Measurements from ENCODE around the gene PES1. TPM values are rescaled to one million over a fixed set of nuclear protein-coding genes. Genes with fewer than 3 reads are reported as not detected.
"Not testable (repeated sequence)": the region's sequence is repeated elsewhere in the genome, so short reads cannot be mapped to it uniquely, and the experiment has no call there.

Gene PES1
- polyA plus RNA-seq, 1 donor: 58.6 TPM

- Histone ChIP-seq H3K36me3 (ENCODE audit: control insufficient read depth, insufficient read depth, low read length) (no peaks in the 10 kb centered on the region), H3K4me1 (ENCODE audit: control insufficient read depth, insufficient read depth, low read length) (peaks cover 44% of the 10 kb centered on the region), H3K27me3 (ENCODE audit: control insufficient read depth, insufficient read depth, low read length) (no peaks in the 10 kb centered on the region), H3K27ac (ENCODE audit: low read length) (no peak overlapping the region), H3K4me3 (ENCODE audit: low read length) (no peak overlapping the region), H3K9me3 (ENCODE audit: control insufficient read depth, low read depth, low read length) (no peaks in the 10 kb centered on the region)
- DNase-seq: no peak
- WGBS (ENCODE audit: insufficient coverage, low lambda C conversion rate): no CpG with 5 or more reads among the region's 10 CpGs
Observed at GRCh38 chr22:30568137-30568805, 23.4 kb downstream of the PES1 start.

- no CpG with 5 or more reads among the region's 6 CpGs for WGBS (ENCODE audit: insufficient coverage, low lambda C conversion rate)
- not testable (repeated sequence) for H3K9me3 ChIP-seq (ENCODE audit: control insufficient read depth, low read depth, low read length); H3K27me3 ChIP-seq (ENCODE audit: control insufficient read depth, insufficient read depth, low read length); H3K4me3 ChIP-seq (ENCODE audit: low read length); H3K36me3 ChIP-seq (ENCODE audit: control insufficient read depth, insufficient read depth, low read length); H3K27ac ChIP-seq (ENCODE audit: low read length); DNase-seq
- peaks cover 35% of the 10 kb centered on the region for H3K4me1 ChIP-seq (ENCODE audit: control insufficient read depth, insufficient read depth, low read length)
Observed at GRCh38 chr22:30567277-30567676, 24.4 kb downstream of the PES1 start.

GRCh38 chr22:30566125-30566524 is 25.6 kb downstream of the PES1 start:
- Histone ChIP-seq H3K9me3 (ENCODE audit: control insufficient read depth, low read depth, low read length) (no peaks in the 10 kb centered on the region), H3K4me3 (ENCODE audit: low read length) (no peak overlapping the region), H3K4me1 (ENCODE audit: control insufficient read depth, insufficient read depth, low read length) (peaks cover 34% of the 10 kb centered on the region), H3K27me3 (ENCODE audit: control insufficient read depth, insufficient read depth, low read length) (no peaks in the 10 kb centered on the region), H3K27ac (ENCODE audit: low read length) (peak overlapping the region; percentile 80), H3K36me3 (ENCODE audit: control insufficient read depth, insufficient read depth, low read length) (no peaks in the 10 kb centered on the region)
- no CpG with 5 or more reads among the region's 7 CpGs for WGBS (ENCODE audit: insufficient coverage, low lambda C conversion rate)
- DNase-seq: peak; percentile 92 to 96

- Histone ChIP-seq H3K27ac (ENCODE audit: low read length) (peak overlapping the region; percentile 80), H3K9me3 (ENCODE audit: control insufficient read depth, low read depth, low read length) (no peaks in the 10 kb centered on the region), H3K4me3 (ENCODE audit: low read length) (no peak overlapping the region), H3K4me1 (ENCODE audit: control insufficient read depth, insufficient read depth, low read length) (peaks cover 37% of the 10 kb centered on the region), H3K27me3 (ENCODE audit: control insufficient read depth, insufficient read depth, low read length) (no peaks in the 10 kb centered on the region), H3K36me3 (ENCODE audit: control insufficient read depth, insufficient read depth, low read length) (no peaks in the 10 kb centered on the region)
- WGBS (ENCODE audit: insufficient coverage, low lambda C conversion rate): no CpG with 5 or more reads among the region's 4 CpGs
- DNase-seq: no peak
Observed at GRCh38 chr22:30565341-30565740, 26.4 kb downstream of the PES1 start.

- H3K36me3 ChIP-seq (ENCODE audit: control insufficient read depth, insufficient read depth, low read length): no peaks in the 10 kb centered on the region
Observed at GRCh38 chr22:30564761-30565119, 27.0 kb downstream of the PES1 start.

GRCh38 chr22:30564045-30564760 is 27.5 kb downstream of the PES1 start:
- H3K27ac ChIP-seq (ENCODE audit: low read length): no peak overlapping the region
- H3K9me3 ChIP-seq (ENCODE audit: control insufficient read depth, low read depth, low read length): no peaks in the 10 kb centered on the region
- H3K36me3 ChIP-seq (ENCODE audit: control insufficient read depth, insufficient read depth, low read length): no peaks in the 10 kb centered on the region
- DNase-seq: no peak
- no peak overlapping the region for H3K4me3 ChIP-seq (ENCODE audit: low read length)
- no CpG with 5 or more reads among the region's 8 CpGs for WGBS (ENCODE audit: insufficient coverage, low lambda C conversion rate)
- H3K27me3 ChIP-seq (ENCODE audit: control insufficient read depth, insufficient read depth, low read length): no peaks in the 10 kb centered on the region
- peaks cover 49% of the 10 kb centered on the region for H3K4me1 ChIP-seq (ENCODE audit: control insufficient read depth, insufficient read depth, low read length)

More at GRCh38 chr22:30564761-30565119, 27.0 kb downstream of the PES1 start:
- Histone ChIP-seq H3K4me1 (ENCODE audit: control insufficient read depth, insufficient read depth, low read length) (peaks cover 43% of the 10 kb centered on the region), H3K27ac (ENCODE audit: low read length) (no peak overlapping the region), H3K27me3 (ENCODE audit: control insufficient read depth, insufficient read depth, low read length) (no peaks in the 10 kb centered on the region), H3K4me3 (ENCODE audit: low read length) (no peak overlapping the region), H3K9me3 (ENCODE audit: control insufficient read depth, low read depth, low read length) (no peaks in the 10 kb centered on the region)
- WGBS (ENCODE audit: insufficient coverage, low lambda C conversion rate): 60% methylated on average over 1 of the region's 3 CpGs
- no peak for DNase-seq

- Histone ChIP-seq H3K27me3 (ENCODE audit: control insufficient read depth, insufficient read depth, low read length) (no peaks in the 10 kb centered on the region), H3K4me3 (ENCODE audit: low read length) (no peak overlapping the region), H3K4me1 (ENCODE audit: control insufficient read depth, insufficient read depth, low read length) (peaks cover 49% of the 10 kb centered on the region), H3K27ac (ENCODE audit: low read length) (no peak overlapping the region), H3K36me3 (ENCODE audit: control insufficient read depth, insufficient read depth, low read length) (peaks cover under 1% of the 10 kb centered on the region), H3K9me3 (ENCODE audit: control insufficient read depth, low read depth, low read length) (no peaks in the 10 kb centered on the region)
- WGBS (ENCODE audit: insufficient coverage, low lambda C conversion rate): no CpG with 5 or more reads among the region's 6 CpGs
- peak; percentile 28 to 32 for DNase-seq
Observed at GRCh38 chr22:30562366-30562765, 29.3 kb downstream of the PES1 start.

GRCh38 chr22:30561402-30562189 is 30.1 kb downstream of the PES1 start:
- no peak overlapping the region for H3K27ac ChIP-seq (ENCODE audit: low read length)
- peaks cover 6% of the 10 kb centered on the region for H3K36me3 ChIP-seq (ENCODE audit: control insufficient read depth, insufficient read depth, low read length)
- no peak overlapping the region for H3K4me3 ChIP-seq (ENCODE audit: low read length)
- DNase-seq: no peak
- H3K4me1 ChIP-seq (ENCODE audit: control insufficient read depth, insufficient read depth, low read length): peaks cover 44% of the 10 kb centered on the region
- no peaks in the 10 kb centered on the region for H3K9me3 ChIP-seq (ENCODE audit: control insufficient read depth, low read depth, low read length)
- no CpG with 5 or more reads among the region's 10 CpGs for WGBS (ENCODE audit: insufficient coverage, low lambda C conversion rate)
- H3K27me3 ChIP-seq (ENCODE audit: control insufficient read depth, insufficient read depth, low read length): no peaks in the 10 kb centered on the region

- not testable (repeated sequence) for H3K9me3 ChIP-seq (ENCODE audit: control insufficient read depth, low read depth, low read length); H3K27me3 ChIP-seq (ENCODE audit: control insufficient read depth, insufficient read depth, low read length)
- Histone ChIP-seq H3K4me3 (ENCODE audit: low read length) (peak overlapping the region; percentile 30), H3K36me3 (ENCODE audit: control insufficient read depth, insufficient read depth, low read length) (peaks cover 11% of the 10 kb centered on the region), H3K4me1 (ENCODE audit: control insufficient read depth, insufficient read depth, low read length) (peaks cover 37% of the 10 kb centered on the region), H3K27ac (ENCODE audit: low read length) (peak overlapping the region; percentile 91)
- WGBS (ENCODE audit: insufficient coverage, low lambda C conversion rate): no CpG with 5 or more reads among the region's 11 CpGs
- peak; percentile 14 to 32 for DNase-seq
Observed at GRCh38 chr22:30560643-30561202, 31.0 kb downstream of the PES1 start.

GRCh38 chr22:30559889-30560288 is 31.8 kb downstream of the PES1 start:
- Histone ChIP-seq H3K4me1 (ENCODE audit: control insufficient read depth, insufficient read depth, low read length) (peaks cover 29% of the 10 kb centered on the region), H3K27ac (ENCODE audit: low read length) (peak overlapping the region; percentile 91), H3K27me3 (ENCODE audit: control insufficient read depth, insufficient read depth, low read length) (no peaks in the 10 kb centered on the region), H3K36me3 (ENCODE audit: control insufficient read depth, insufficient read depth, low read length) (peaks cover 18% of the 10 kb centered on the region), H3K4me3 (ENCODE audit: low read length) (peak overlapping the region; percentile 30), H3K9me3 (ENCODE audit: control insufficient read depth, low read depth, low read length) (peaks cover 11% of the 10 kb centered on the region)
- DNase-seq: peak; percentile 76 to 89
- no CpG with 5 or more reads among the region's 6 CpGs for WGBS (ENCODE audit: insufficient coverage, low lambda C conversion rate)

Measured in large intestine (tissue), 3 donors.